OCI-M2 (cell line): Measurements from ENCODE around the gene BCL7A.
A peak's percentile ranks its signal among the peaks of the same experiment; 100 is the strongest.
"Not testable (repeated sequence)": the region's sequence is repeated elsewhere in the genome, so short reads cannot be mapped to it uniquely, and the experiment has no call there.

Source experiments
- DNase-seq: peaks from one replicate; lab custom pipeline; 2025; ENCODE audit not compliant: unreplicated experiment; lab: John Stamatoyannopoulos, UW

The BCL7A gene

GRCh38 chr12:122051231-122051876, 29.7 kb downstream of the BCL7A start:
- no peak for DNase-seq

- DNase-seq: no peak
Observed at GRCh38 chr12:122052285-122052684, 30.6 kb downstream of the BCL7A start.

- DNase-seq: no peak
Observed at GRCh38 chr12:122054842-122055520, 33.3 kb downstream of the BCL7A start.

GRCh38 chr12:122056406-122056805, 34.7 kb downstream of the BCL7A start:
- DNase-seq: not testable (repeated sequence)

- no peak for DNase-seq
Observed at GRCh38 chr12:122057007-122057735, 35.5 kb downstream of the BCL7A start.

GRCh38 chr12:122057769-122058168, 36.1 kb downstream of the BCL7A start:
- DNase-seq: no peak

GRCh38 chr12:122058549-122059149, 37.0 kb downstream of the BCL7A start:
- DNase-seq: no peak

- DNase-seq: no peak
Observed at GRCh38 chr12:122059203-122059960, 37.7 kb downstream of the BCL7A start.

GRCh38 chr12:122060081-122060501, 38.4 kb downstream of the BCL7A start:
- DNase-seq: no peak

- no peak for DNase-seq
Observed at GRCh38 chr12:122061253-122061652, 39.6 kb downstream of the BCL7A start.

GRCh38 chr12:122062832-122063693, 41.4 kb downstream of the BCL7A start:
- DNase-seq: no peak

GRCh38 chr12:122063694-122064024, 42.0 kb downstream of the BCL7A start:
- DNase-seq: no peak

GRCh38 chr12:122064025-122064777, 42.5 kb downstream of the BCL7A start:
- peak; percentile 74 for DNase-seq

GRCh38 chr12:122064780-122065588, 43.3 kb downstream of the BCL7A start:
- DNase-seq: no peak

- no peak for DNase-seq
Observed at GRCh38 chr12:122067548-122067947, 45.9 kb downstream of the BCL7A start.

GRCh38 chr12:122067966-122068365, 46.3 kb downstream of the BCL7A start:
- no peak for DNase-seq

GRCh38 chr12:122072031-122072970, 50.6 kb downstream of the BCL7A start:
- no peak for DNase-seq
